K562 (cell line): ENCODE results near the gene SYT7. TPM values are rescaled to one million over a fixed set of nuclear protein-coding genes. Genes with fewer than 3 reads are reported as not detected.

Experiments
- ATAC-seq: fragments of 200-7000 bp; cut with Tn5 transposase; 3 replicates; pipeline ENCODE4 v1.9.1; 2020; ENCODE audit warnings: moderate library complexity
- BruUV-seq: library from RNA; stranded (reverse); fragments of 400-500 nt; replicated peaks from 2 replicates; lab custom pipeline; 2021; lab: Mats Ljungman, UMichigan
- CTCF ChIA-PET: fragments of 300-600 bp; formaldehyde crosslinking; extraction: SDS; loops from one replicate; lab custom pipeline; 2021; ENCODE audit warnings: low intra/inter-chr PET ratio; lab: Yijun Ruan, JAX
- POLR2A ChIA-PET: fragments of 300-600, 350-650 bp; sonication (Branson Sonifier 250); formaldehyde crosslinking; extraction: SDS; loops from one replicate; lab custom pipeline; 2021; ENCODE audit warnings: antibody characterized with exemption, inconsistent platforms; lab: Yijun Ruan, JAX
- DNase-seq, 4 experiments: peaks; one replicate each; pipeline versions ENCODE4 v3.0.0 to v3.0.0-alpha.2; 2011 to 2018; ENCODE audit warnings: low spot score in 3 of 4, mixed read lengths in 3 of 4; ENCODE audit errors: extremely low read depth in 1 of 4
- FAIRE-seq: peaks from 2 replicates; lab custom pipeline; 2011; peaks lifted over from hg19 to GRCh38; lab: Jason Lieb, UNC
- H2AFZ ChIP-seq: 2 replicates; pipeline ENCODE4 v1.6.0; 2011; ENCODE audit warnings: low read depth, low read length, control low read depth, inconsistent platforms
- H3K27ac ChIP-seq: fragments of 200-600 bp; 3 replicates; pipeline ENCODE4 v1.8.0; 2011; ENCODE audit warnings: low read depth, mild to moderate bottlenecking, control low read depth, inconsistent platforms, low read length, moderate library complexity, mixed read lengths; ENCODE audit errors: extremely low read depth
- H3K27me3 ChIP-seq, 2 experiments: fragments of 300-600 bp in 1 of 2; 2 replicates in 1 of 2; 3 replicates in 1 of 2; pipeline versions ENCODE4 v1.6.0 to v1.8.0; 2011; ENCODE audit warnings: inconsistent platforms in 2 of 2, low read length in 2 of 2, mild to moderate bottlenecking in 1 of 2, mixed read lengths in 1 of 2, moderate library complexity in 1 of 2; ENCODE audit not compliant: control insufficient read depth in 2 of 2, insufficient read depth in 2 of 2
- H3K36me3 ChIP-seq: fragments of 300-600 bp; 3 replicates; pipeline ENCODE4 v1.8.0; 2011; ENCODE audit warnings: mild to moderate bottlenecking, low read length, inconsistent platforms; ENCODE audit not compliant: control insufficient read depth, insufficient read depth
- H3K4me1 ChIP-seq, 2 experiments: fragments of 200-600 bp in 1 of 2; replicated peaks in 1 of 2; 2 replicates in 1 of 2; 3 replicates in 1 of 2; pipeline versions ENCODE4 v1.5.1 to v1.8.0; 2011; ENCODE audit warnings: inconsistent platforms in 2 of 2, low read length in 2 of 2, mild to moderate bottlenecking in 1 of 2, mixed read lengths in 1 of 2, moderate library complexity in 1 of 2; ENCODE audit not compliant: control insufficient read depth in 2 of 2, insufficient read depth in 2 of 2
- H3K4me2 ChIP-seq: 2 replicates; pipeline ENCODE4 v1.6.1; 2011; ENCODE audit warnings: low read length, control low read depth, inconsistent platforms, mixed read lengths; ENCODE audit not compliant: insufficient read depth
- H3K4me3 ChIP-seq: fragments of 200-600 bp; sonication (generic), shearing (Covaris generic); 2 replicates; pipeline ENCODE4 v1.5.1; 2016; ENCODE audit warnings: control low read depth, inconsistent platforms
- H3K79me2 ChIP-seq: fragments of 200-600 bp; 3 replicates; pipeline ENCODE4 v1.8.0; 2011; ENCODE audit warnings: low read length, inconsistent platforms; ENCODE audit not compliant: control insufficient read depth, insufficient read depth
- H3K9ac ChIP-seq, 2 experiments: 2 replicates each; pipeline versions ENCODE4 v1.6.0 to v1.6.1; 2011; ENCODE audit warnings: low read depth in 2 of 2, low read length in 2 of 2, control low read depth in 1 of 2, inconsistent platforms in 1 of 2, mild to moderate bottlenecking in 1 of 2, mixed read lengths in 1 of 2; ENCODE audit not compliant: insufficient read depth in 1 of 2
- H3K9me1 ChIP-seq: one replicate; pipeline ENCODE4 v1.6.0; 2011; ENCODE audit warnings: inconsistent platforms, mild to moderate bottlenecking, low read length, moderate library complexity; ENCODE audit not compliant: control insufficient read depth, insufficient read depth
- H3K9me3 ChIP-seq: replicated peaks from 2 replicates; pipeline ENCODE4 v1.5.1; 2011; ENCODE audit warnings: low read depth, low read length, inconsistent platforms; ENCODE audit not compliant: control insufficient read depth, insufficient read depth
- H4K20me1 ChIP-seq: replicated peaks from 2 replicates; pipeline ENCODE4 v1.6.1; 2011; ENCODE audit warnings: low read length, inconsistent platforms, mixed read lengths; ENCODE audit not compliant: control insufficient read depth, insufficient read depth
- ARID2 ChIP-seq: fragments of 450-650 bp; IDR thresholded peaks from 2 replicates; pipeline ENCODE4 v1.6.1; 2017; ENCODE audit warnings: antibody characterized with exemption, mild to moderate bottlenecking
- ELF4 ChIP-seq: fragments of 450-650 bp; formaldehyde crosslinking; IDR thresholded peaks from 2 replicates; pipeline ENCODE4 v1.4.0; 2022; ENCODE audit warnings: missing genetic modification characterization
- HBP1 ChIP-seq: fragments of 450-650 bp; formaldehyde crosslinking; IDR thresholded peaks from 2 replicates; pipeline ENCODE4 v1.4.0; 2022; ENCODE audit warnings: missing genetic modification characterization
- SMAD1 ChIP-seq: fragments of 150-350 bp; IDR thresholded peaks from 2 replicates; pipeline ENCODE4 v1.6.1; 2014; ENCODE audit warnings: low read length, low read depth; ENCODE audit not compliant: partially characterized antibody
- ZNF24 ChIP-seq: fragments of 450-650 bp; IDR thresholded peaks from 2 replicates; pipeline ENCODE4 v1.6.1; 2016
- ZNF57 ChIP-seq: fragments of 450-650 bp; formaldehyde crosslinking; IDR thresholded peaks from 2 replicates; pipeline ENCODE4 v1.4.0; 2020; ENCODE audit warnings: mild to moderate bottlenecking, moderate library complexity
- WGBS: fragments of 100-300 bp; shearing (Covaris generic); methylation state at CpG from one replicate; pipeline ENCODE4 v1.1.6; 2016; ENCODE audit warnings: low coverage, mixed read lengths; ENCODE audit not compliant: insufficient coverage; ENCODE audit errors: missing lambda C conversion rate; 5-methylcytosine and 5-hydroxymethylcytosine counted together
- in situ Hi-C: fragments of 300-500 bp; cut with MboI; formaldehyde crosslinking; loops from 4 replicates; pipeline ENCODE4 v1.15.0; 2018; ENCODE audit warnings: inconsistent platforms, mixed read lengths
- intact Hi-C: fragments of 100-400 bp; cut with micrococcal nuclease; formaldehyde crosslinking; loops from 2 replicates; pipeline ENCODE4 v1.14.2; 2022
- polyA plus RNA-seq, 8 experiments: library from polyadenylated mRNA; depleted of rRNA in 4 of 8; stranded (reverse) in 5 of 8; unstranded in 3 of 8; fragments of >200 nt; fragmentation: Nextera tagmentation in 2 of 8; fragmentation: Illumina TruSeq in 1 of 8; extraction: Ambion mirVana in 2 of 8; extraction: Trizol in 1 of 8; gene quantifications; 2 replicates each; pipeline versions ENCODE4 v1.2.1 to v1.2.3, GENCODE V29; 2011 to 2014; ENCODE audit warnings: inconsistent platforms in 1 of 8, missing spikeins in 1 of 8
- total RNA-seq, 7 experiments: library from RNA; depleted of rRNA in 6 of 7; stranded (reverse); fragments of >200 nt in 6 of 7; fragmentation: Illumina TruSeq in 2 of 7; extraction: Trizol in 2 of 7; gene quantifications; 2 replicates each; pipeline versions ENCODE4 v1.2.1 to v1.2.3, GENCODE V29; 2011 to 2021; ENCODE audit warnings: low replicate concordance in 1 of 7
- TF ChIP-seq, protein P1 (sequence below): fragments of 250-450 bp; sonication (Bioruptor Pico); IDR thresholded peaks from 2 replicates; pipeline ENCODE4 v1.9.0; 2021; ENCODE audit warnings: mild to moderate bottlenecking, inconsistent platforms
- TF ChIP-seq, protein P2 (sequence below): fragments of 250-450 bp; sonication (Bioruptor Pico); IDR thresholded peaks from 2 replicates; pipeline ENCODE4 v1.4.0; 2020; ENCODE audit warnings: mild to moderate bottlenecking, moderate library complexity

The SYT7 gene
- total and polyA plus RNA-seq, 9 of the 15 experiments (the other 6 are each of a cell fraction or from before 2014, with no cell fraction given): 0.01 to 0.51 (median 0.16) TPM; not detected in 1

DNA sequence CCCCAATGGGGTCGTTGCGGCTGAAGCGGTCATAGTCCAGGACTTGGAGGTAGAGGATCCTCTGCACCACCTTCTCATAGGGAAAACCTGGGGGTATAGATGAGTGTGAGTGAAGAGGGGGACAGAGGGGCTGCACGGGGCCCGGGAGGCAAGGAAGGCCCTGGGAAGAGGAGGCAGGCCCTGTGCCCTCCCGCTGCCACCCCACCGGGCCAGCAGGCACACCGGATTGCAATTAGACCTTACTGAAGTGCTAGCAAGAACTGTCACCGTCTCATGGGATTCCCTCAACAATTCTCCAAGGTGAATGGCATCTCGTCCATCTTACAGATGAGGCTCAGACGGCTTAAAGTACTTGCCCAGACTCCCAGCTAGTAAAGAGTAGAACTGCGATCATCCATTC, 56.4 kb downstream of the SYT7 start:
- H3K27me3 ChIP-seq: peaks cover 74 to 92% of the 10 kb centered on the region in 2 experiments; a peak in 4 of 5 replicates
- no peaks in the 10 kb centered on the region for H3K36me3 ChIP-seq
- FAIRE-seq (no peak), DNase-seq (no peak), ATAC-seq (no peak)
- intact Hi-C loops (no loop called here), in situ Hi-C loops (no loop called here)
- no peaks in the 10 kb centered on the region for H3K79me2 ChIP-seq
- no peak overlapping the region for H3K9ac ChIP-seq
- H3K9me3 ChIP-seq: no peaks in the 10 kb centered on the region; the same call in 1 of the 2 replicates
- CTCF ChIA-PET: no interaction called here
- POLR2A ChIA-PET: interaction anchor here (0.7 to 1.1 kb wide), 2 partner anchors 12 to 80 kb away, joined by 3 read pairs; no protein-coding TSS in a partner anchor
- H3K4me3 ChIP-seq: no peak overlapping the region
- H3K4me1 ChIP-seq: no peaks in the 10 kb centered on the region
- H3K27ac ChIP-seq: no peak overlapping the region
- no TSS peak for BruUV-seq
- no peaks in the 10 kb centered on the region for H3K9me1 ChIP-seq
- 3% methylated on average over 10 of the region's 12 CpGs for WGBS
- H2AFZ ChIP-seq: no peak overlapping the region
- H4K20me1 ChIP-seq: peaks cover 18% of the 10 kb centered on the region
- H3K4me2 ChIP-seq: no peak overlapping the region
- TF ChIP-seq ZNF57 (CRISPR knock-in tag) (no peak), ZNF24 (no peak), SMAD1 (no peak), ARID2 (no peak), HBP1 (CRISPR knock-in tag) (no peak), ELF4 (CRISPR knock-in tag) (no peak)
- TF ChIP-seq, protein P1, sequence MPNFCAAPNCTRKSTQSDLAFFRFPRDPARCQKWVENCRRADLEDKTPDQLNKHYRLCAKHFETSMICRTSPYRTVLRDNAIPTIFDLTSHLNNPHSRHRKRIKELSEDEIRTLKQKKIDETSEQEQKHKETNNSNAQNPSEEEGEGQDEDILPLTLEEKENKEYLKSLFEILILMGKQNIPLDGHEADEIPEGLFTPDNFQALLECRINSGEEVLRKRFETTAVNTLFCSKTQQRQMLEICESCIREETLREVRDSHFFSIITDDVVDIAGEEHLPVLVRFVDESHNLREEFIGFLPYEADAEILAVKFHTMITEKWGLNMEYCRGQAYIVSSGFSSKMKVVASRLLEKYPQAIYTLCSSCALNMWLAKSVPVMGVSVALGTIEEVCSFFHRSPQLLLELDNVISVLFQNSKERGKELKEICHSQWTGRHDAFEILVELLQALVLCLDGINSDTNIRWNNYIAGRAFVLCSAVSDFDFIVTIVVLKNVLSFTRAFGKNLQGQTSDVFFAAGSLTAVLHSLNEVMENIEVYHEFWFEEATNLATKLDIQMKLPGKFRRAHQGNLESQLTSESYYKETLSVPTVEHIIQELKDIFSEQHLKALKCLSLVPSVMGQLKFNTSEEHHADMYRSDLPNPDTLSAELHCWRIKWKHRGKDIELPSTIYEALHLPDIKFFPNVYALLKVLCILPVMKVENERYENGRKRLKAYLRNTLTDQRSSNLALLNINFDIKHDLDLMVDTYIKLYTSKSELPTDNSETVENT (CRISPR knock-in tag): no peak
- TF ChIP-seq, protein P2, sequence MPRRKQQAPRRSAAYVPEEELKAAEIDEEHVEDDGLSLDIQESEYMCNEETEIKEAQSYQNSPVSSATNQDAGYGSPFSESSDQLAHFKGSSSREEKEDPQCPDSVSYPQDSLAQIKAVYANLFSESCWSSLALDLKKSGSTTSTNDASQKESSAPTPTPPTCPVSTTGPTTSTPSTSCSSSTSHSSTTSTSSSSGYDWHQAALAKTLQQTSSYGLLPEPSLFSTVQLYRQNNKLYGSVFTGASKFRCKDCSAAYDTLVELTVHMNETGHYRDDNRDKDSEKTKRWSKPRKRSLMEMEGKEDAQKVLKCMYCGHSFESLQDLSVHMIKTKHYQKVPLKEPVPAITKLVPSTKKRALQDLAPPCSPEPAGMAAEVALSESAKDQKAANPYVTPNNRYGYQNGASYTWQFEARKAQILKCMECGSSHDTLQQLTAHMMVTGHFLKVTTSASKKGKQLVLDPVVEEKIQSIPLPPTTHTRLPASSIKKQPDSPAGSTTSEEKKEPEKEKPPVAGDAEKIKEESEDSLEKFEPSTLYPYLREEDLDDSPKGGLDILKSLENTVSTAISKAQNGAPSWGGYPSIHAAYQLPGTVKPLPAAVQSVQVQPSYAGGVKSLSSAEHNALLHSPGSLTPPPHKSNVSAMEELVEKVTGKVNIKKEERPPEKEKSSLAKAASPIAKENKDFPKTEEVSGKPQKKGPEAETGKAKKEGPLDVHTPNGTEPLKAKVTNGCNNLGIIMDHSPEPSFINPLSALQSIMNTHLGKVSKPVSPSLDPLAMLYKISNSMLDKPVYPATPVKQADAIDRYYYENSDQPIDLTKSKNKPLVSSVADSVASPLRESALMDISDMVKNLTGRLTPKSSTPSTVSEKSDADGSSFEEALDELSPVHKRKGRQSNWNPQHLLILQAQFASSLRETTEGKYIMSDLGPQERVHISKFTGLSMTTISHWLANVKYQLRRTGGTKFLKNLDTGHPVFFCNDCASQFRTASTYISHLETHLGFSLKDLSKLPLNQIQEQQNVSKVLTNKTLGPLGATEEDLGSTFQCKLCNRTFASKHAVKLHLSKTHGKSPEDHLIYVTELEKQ (CRISPR knock-in tag): no peak
